Measurements from ENCODE around the gene NR5A2. TPM values are rescaled to one million over a fixed set of nuclear protein-coding genes. Genes with fewer than 3 reads are reported as not detected.
A peak's percentile ranks its signal among the peaks of the same experiment; 100 is the strongest.

NR5A2 gene
- polyA plus RNA-seq, 1 donor (not counting 4 experiments of a cell fraction or from before 2014, with no cell fraction given): 0.05 TPM

- TF ChIP-seq EZH2 (IDR thresholded peaks at IDR 0.05; ENCODE audit: low read length) (no peak), CTCF (optimal IDR thresholded peaks at IDR 0.05 in 1 of 3, IDR thresholded peaks at IDR 0.05 in 1 of 3, conservative IDR thresholded peaks at IDR 0.05 in 1 of 3; ENCODE audit: extremely low read depth in 1 of 3, insufficient read depth in 2 of 3, low read length in 3 of 3) (no peak)
- Histone ChIP-seq H3K9me3 (ENCODE audit: control insufficient read depth, low read depth, low read length) (no peaks in the 10 kb centered on the region), H3K27me3 (ENCODE audit: control insufficient read depth, extremely low read depth, insufficient read depth, low read length) (no peaks in the 10 kb centered on the region), H3K9ac (ENCODE audit: control insufficient read depth, extremely low read depth, insufficient read depth, low read length) (no peak overlapping the region), H3K36me3 (ENCODE audit: control insufficient read depth in 2 of 2, extremely low read depth in 1 of 2, insufficient read depth in 2 of 2, low read length in 2 of 2) (no peaks in the 10 kb centered on the region), H3K9me1 (ENCODE audit: control insufficient read depth, extremely low read depth, insufficient read depth, low read length) (no peaks in the 10 kb centered on the region), H3K4me2 (ENCODE audit: control insufficient read depth, extremely low read depth, insufficient read depth, low read depth, low read length) (peak overlapping the region; percentile 26), H2AFZ (ENCODE audit: control insufficient read depth, low read length) (no peak overlapping the region), H3K4me1 (ENCODE audit: control insufficient read depth, extremely low read depth, insufficient read depth, low read length) (peaks cover 11% of the 10 kb centered on the region), H4K20me1 (ENCODE audit: control insufficient read depth, extremely low read depth, insufficient read depth, low read length) (no peaks in the 10 kb centered on the region), H3K79me2 (ENCODE audit: control insufficient read depth, insufficient read depth, low read length) (no peaks in the 10 kb centered on the region), H3K4me3 (ENCODE audit: control insufficient read depth in 2 of 3, extremely low read depth in 1 of 3, insufficient read depth in 2 of 3, low read depth in 1 of 3, low read length in 3 of 3) (no peak overlapping the region), H3K27ac (ENCODE audit: control insufficient read depth, insufficient read depth, low read length) (no peak overlapping the region)
- FAIRE-seq (no peak), DNase-seq (ENCODE audit: low read depth, low spot score) (no peak)
- dilution Hi-C loops (cut with MboI; ENCODE audit: extremely low pct_ligation_motif_present, low sequenced_read_pairs): no loop called here
Observed at GRCh38 chr1:200226969-200227303, 199.4 kb downstream of the NR5A2 start.

Small RNA genes within 50 kb of the gene (small RNA-seq; reads per million reads assigned to genes)
- gene RNU6-570P (ENCODE audit: insufficient read length in 3 of 3, low read depth in 3 of 3, low replicate concordance in 1 of 3) (0 reads per million in 3 experiments), gene RNU6-609P (ENCODE audit: insufficient read length in 3 of 3, low read depth in 3 of 3, low replicate concordance in 1 of 3) (0 reads per million in 3 experiments), gene RNU6-716P (ENCODE audit: insufficient read length in 3 of 3, low read depth in 3 of 3, low replicate concordance in 1 of 3) (0 reads per million in 3 experiments)

Measured in keratinocyte (primary cell).